ENCODE results near the gene PNMT. TPM values are rescaled to one million over a fixed set of nuclear protein-coding genes. Genes with fewer than 3 reads are reported as not detected.

PNMT gene
- polyA plus RNA-seq, 3 donors: 3.0 to 3.9 (median 3.3) TPM

GRCh38 chr17:39652587-39653315 lies 15.5 kb upstream of the PNMT start:
- no peak for DNase-seq

- DNase-seq: no peak
These were observed 15.0 kb upstream of the PNMT start for GRCh38 chr17:39653316-39653661.

GRCh38 chr17:39653662-39654331 lies 14.5 kb upstream of the PNMT start:
- DNase-seq: peak; percentile 42

- no peak for DNase-seq
These were observed 13.1 kb upstream of the PNMT start for GRCh38 chr17:39655105-39655504.

- DNase-seq: no peak
These were observed 9.9 kb upstream of the PNMT start for GRCh38 chr17:39658346-39658745.

DNA sequence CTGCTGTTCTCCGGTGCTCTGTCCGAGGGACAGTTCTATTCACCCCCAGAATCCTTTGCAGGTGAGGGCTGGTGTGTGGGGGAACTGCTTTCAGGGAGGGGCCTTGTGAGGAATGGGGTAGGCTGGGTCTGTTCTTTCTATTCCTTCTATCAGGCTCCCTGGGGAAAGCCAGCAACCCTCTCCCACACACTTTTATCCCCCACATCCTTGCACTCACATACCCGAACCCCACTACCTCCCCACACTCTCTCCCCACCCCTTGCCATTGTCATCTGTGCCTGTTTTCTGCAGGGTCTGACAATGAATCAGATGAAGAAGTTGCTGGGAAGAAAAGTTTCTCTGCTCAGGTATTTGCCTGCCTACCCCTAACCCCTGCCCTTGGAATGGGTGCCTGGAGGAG lies 9.5 kb upstream of the PNMT start:
- DNase-seq: no peak

DNA sequence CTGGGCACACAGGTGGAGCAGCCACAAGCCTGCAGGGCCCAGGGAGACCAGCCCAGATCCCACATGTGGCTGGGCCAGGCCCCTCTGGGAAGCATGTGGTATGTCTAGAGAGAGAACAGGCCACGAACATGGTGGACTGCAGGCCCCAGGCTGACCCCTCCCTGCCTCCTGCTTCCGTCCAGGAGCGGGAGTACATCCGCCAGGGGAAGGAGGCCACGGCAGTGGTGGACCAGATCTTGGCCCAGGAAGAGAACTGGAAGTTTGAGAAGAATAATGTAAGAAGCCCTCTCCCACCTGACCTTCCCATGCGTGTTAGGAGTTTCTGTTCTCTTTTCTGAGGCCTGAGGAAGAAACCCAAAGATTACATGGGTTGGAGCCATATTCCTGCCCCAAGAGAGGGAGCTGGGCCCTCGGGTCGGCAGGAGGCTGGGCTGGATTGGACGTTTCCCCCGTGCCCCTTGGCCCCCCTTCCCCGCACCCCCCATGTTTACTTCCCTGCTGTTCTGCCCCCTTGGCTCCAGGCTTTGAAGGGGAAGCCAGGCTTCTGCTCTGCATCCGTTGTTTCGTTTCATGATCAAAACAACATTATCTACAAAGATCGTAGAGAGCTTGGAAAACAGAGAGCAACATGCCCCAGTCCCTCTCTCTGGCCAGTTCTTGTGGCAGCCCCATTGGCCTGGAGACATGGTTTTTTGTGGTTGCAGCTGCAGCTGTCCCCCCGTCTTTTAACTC lies 8.8 kb upstream of the PNMT start:
- no peak for DNase-seq

DNA sequence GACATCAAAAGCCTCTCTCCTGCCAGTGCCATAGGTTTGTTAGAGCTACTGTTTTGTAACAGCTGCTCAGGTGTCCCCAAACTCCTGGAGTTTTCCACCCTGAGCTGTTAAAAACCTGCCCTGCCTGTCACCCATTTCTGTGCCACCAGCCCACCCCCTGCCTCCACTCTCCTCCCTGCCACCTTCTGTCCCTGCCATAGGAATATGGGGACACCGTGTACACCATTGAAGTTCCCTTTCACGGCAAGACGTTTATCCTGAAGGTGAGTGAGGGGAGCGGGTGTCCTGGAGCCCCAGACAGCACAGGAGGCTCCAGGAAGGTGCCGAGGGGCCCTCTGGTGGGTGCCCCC lies 8.3 kb upstream of the PNMT start:
- no peak for DNase-seq

GRCh38 chr17:39660397-39661385 lies 7.6 kb upstream of the PNMT start:
- DNase-seq: no peak

- DNase-seq: no peak
These were observed 6.3 kb upstream of the PNMT start for GRCh38 chr17:39661744-39662541.

DNA sequence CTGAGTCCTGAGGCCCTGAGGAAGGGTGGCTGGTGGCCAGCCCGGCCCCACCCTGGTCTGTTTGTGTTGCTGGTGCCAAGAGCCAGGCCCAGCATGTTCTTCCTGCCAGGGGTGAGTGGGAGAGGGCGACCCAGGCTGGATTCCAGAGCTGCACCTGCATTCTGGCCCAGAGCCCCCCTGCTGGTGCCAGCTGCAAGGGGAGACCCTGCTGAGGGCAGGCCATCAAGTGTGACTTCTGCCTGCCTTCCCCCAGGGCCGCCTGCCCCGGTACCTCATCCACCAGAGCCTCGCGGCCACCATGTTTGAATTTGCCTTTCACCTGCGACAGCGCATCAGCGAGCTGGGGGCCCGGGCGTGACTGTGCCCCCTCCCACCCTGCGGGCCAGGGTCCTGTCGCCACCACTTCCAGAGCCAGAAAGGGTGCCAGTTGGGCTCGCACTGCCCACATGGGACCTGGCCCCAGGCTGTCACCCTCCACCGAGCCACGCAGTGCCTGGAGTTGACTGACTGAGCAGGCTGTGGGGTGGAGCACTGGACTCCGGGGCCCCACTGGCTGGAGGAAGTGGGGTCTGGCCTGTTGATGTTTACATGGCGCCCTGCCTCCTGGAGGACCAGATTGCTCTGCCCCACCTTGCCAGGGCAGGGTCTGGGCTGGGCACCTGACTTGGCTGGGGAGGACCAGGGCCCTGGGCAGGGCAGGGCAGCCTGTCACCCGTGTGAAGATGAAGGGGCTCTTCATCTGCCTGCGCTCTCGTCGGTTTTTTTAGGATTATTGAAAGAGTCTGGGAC lies 5.5 kb upstream of the PNMT start:
- DNase-seq: no peak

- DNase-seq: no peak
These were observed 4.9 kb upstream of the PNMT start for GRCh38 chr17:39663340-39663687.

- DNase-seq: no peak
These were observed 4.3 kb upstream of the PNMT start for GRCh38 chr17:39663688-39664580.

DNA sequence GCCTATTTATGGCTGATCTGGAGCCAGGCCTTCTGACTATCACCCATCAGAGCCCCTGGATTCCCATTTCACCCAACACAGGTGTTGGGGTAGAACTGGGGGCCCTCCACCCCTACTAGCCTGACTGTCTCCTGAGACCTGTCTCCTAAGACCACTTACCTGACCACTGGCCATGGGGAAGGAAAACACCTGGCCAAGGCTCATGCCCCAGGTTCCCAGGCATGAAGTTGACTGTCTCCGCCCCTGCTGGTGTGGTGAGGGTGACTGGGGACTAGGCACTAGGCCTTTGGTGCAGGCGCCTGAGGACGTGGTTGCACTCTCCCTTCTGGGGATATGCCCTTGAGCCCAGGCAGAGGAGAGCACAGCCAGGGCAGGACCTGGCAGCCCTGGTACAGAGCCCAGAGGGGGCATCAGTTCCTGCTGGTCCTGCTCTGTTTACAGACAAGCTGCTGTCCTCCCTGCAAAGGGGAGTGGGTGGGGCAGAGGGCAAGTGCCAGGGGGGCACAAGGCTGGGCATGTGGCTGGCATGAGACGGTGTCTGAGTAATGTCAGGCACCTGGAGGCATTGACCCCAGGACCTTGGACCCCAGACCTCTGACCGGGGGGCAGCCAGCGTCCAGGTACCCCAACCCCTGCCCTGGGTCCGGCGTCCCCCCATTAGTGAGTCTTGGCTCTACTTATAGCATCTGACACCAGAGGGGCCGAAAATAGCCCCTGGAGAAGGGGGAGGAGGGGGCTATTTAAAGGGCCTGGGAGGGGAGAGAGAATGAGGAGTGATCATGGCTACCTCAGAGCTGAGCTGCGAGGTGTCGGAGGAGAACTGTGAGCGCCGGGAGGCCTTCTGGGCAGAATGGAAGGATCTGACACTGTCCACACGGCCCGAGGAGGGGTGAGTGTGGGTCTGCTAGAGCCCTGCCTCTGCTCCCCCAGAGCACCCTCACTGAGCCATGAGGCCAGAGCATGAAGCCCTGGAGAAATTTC lies 3.4 kb upstream of the PNMT start, which contains the start of gene TCAP:
Gene TCAP (plus strand): TSS at position 769 of the 981 bp plus-strand sequence. CDS start 11 bp downstream, at position 780.
- DNase-seq: no peak

- no peak for DNase-seq
These were observed 2.5 kb upstream of the PNMT start for GRCh38 chr17:39665642-39666224.

DNA sequence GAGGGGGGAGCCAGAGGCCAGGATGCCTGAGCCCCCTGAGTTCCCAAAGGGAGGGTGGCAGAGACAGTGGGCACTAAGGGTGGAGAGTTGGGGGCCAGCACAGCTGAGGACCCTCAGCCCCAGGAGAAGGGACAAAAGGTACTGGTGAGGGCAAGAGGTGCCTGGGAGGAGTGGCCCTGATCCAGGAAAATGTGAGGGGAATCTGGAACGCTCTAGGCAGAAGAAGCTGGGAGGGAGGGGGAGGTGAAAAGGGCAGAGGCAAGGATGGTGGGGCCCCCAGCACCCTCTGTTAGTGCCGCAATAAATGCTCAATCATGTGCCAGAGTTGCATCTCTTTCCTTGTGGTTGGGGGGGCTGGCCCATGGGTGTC lies 2.0 kb upstream of the PNMT start:
- DNase-seq: no peak

DNA sequence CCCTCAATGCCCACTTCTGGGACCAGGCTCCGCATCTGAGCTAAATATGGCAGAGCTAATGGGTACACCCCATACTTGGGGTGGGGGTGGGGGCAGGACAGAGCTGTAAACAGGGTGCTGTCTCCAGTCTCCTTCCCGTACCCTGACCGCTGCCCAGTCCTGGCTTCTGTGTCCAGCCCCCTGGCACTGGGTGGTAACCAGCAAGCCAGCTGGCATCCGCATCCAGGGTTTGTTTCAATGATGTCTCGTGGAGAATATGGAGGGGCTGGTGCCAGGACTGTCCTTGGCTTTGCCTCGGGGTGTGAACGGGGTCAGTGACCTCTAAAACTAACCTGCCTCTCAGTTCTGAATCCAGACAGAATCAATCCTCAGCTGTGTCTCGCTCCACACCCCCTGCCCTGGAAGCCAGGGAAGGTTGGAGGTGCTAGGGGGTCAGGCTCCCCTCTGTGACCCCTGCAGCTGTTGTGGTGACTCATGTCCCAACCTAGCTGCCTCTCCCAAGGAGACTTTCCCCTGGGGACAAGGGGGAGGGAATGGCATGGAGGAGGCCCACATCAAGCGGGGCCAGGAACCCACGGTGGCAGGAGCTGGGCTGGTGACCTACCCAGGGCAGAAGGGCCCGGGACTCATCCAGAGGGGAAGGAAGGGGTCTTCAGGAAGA lies 1.5 kb upstream of the PNMT start:
- DNase-seq: no peak

Data from renal pelvis (tissue), 4 donors.